Renal cortical epithelial cell (primary cell): ENCODE data around the gene BUD23. TPM values are rescaled to one million over a fixed set of nuclear protein-coding genes. Genes with fewer than 3 reads are reported as not detected.
"Not testable (repeated sequence)": the region's sequence is repeated elsewhere in the genome, so short reads cannot be mapped to it uniquely, and the experiment has no call there.

Source experiments
- DNase-seq: peaks from one replicate; pipeline ENCODE4 v3.0.0-alpha.2; 2011; ENCODE audit warnings: low read depth
- total RNA-seq: library from RNA; depleted of rRNA; stranded (reverse); fragments of >200 nt; gene quantifications from 2 replicates; pipeline ENCODE4 v1.2.3, GENCODE V29; 2014

Gene BUD23
- total RNA-seq, 1 donor from 2014 or later, result 34.0 TPM

DNA sequence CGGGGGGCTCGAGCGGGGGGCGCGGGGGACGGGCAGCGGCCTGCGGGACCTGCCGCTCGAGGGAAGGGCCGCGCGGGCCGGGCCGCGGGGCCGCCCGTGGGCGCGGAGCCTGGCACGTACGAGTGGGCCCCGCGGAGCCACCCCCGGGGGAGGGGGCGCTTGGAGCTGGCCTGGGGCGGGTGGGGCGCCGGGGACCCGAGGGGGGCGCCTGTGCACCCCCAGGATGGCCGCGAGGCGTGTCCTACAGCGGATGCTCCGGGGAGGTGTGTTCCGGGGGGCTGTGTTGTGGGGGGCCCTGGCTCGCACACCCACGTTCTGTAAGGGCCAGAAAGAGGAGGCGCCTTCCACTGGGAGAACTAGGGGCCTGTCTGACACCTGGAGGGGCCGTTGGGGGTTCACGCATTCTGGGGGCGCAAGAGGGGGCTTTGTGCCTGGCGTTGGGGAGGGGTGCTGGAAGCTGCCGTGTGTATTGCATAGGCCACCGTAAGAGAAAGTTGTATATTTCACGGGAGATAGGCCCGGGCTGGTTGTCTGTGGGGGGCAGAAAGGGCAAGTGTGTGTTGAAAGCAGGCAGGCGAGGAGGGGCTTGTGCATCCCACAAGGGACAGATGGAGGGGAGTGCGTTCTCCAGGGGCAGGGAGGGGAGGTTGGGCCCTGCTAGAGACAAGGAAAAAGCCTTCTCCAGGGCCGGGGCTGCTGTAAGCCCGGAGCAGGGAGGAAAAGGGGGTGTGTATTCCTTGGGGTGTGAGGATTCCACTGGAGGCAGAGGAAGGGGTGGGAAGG is 15.1 kb upstream of the BUD23 start:
- no peak for DNase-seq

GRCh38 chr7:73668886-73669230 is 14.5 kb upstream of the BUD23 start:
- DNase-seq, result peak; percentile 23

- DNase-seq, result peak; percentile 23
Observed at GRCh38 chr7:73669288-73669701, 14.1 kb upstream of the BUD23 start.

- DNase-seq, result no peak
Observed at GRCh38 chr7:73669858-73670385, 13.5 kb upstream of the BUD23 start.

GRCh38 chr7:73671322-73671661 is 12.1 kb upstream of the BUD23 start:
- no peak for DNase-seq

- no peak for DNase-seq
Observed at GRCh38 chr7:73671857-73672445, 11.4 kb upstream of the BUD23 start.

DNA sequence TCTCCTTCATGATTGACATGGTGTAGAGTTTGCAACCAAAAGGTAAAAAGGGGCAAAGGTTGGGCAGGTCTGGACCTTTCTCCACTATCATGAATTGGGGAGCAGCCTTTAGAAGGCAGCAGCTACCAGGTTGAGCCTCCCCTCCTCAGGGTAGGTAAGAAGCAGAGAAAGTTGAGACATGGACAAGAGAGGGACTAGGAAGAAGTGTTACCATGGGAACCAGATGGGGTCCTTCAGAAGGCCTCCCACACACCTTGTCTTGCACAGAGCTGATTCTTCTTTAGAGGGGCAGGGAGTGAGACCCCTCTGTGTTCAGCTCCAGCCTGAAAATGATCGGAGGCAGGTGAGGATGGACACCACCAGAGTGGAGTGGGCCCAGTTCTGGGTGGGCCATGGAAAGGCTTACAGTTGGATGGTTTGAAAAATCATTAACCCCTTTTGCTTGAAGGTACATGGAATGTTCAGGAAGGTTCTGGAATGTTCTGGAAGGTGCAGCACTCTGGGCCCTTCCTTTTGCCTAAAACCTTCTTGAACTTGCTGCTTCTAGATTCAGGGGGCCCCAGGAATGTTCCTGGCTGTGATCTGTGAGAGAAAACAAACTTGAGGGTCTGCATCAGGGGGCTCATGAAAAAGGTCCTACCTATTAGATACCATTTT is 8.8 kb upstream of the BUD23 start:
- no peak for DNase-seq

GRCh38 chr7:73676062-73676461 is 7.3 kb upstream of the BUD23 start:
- not testable (repeated sequence) for DNase-seq

- DNase-seq, result no peak
Observed at GRCh38 chr7:73678862-73679261, 4.5 kb upstream of the BUD23 start.

- no peak for DNase-seq
Observed at GRCh38 chr7:73679709-73680108, 3.7 kb upstream of the BUD23 start.

GRCh38 chr7:73680501-73680900 is 2.9 kb upstream of the BUD23 start:
- no peak for DNase-seq

- DNase-seq, result peak; percentile 65
Observed at GRCh38 chr7:73681031-73681430, 2.4 kb upstream of the BUD23 start.

- DNase-seq, result no peak
Observed at GRCh38 chr7:73682745-73683055, 697 bp upstream of the BUD23 start.

GRCh38 chr7:73683788-73684693 is 644 bp downstream of the BUD23 start:
- DNase-seq, result peak; percentile 1

- DNase-seq, result no peak
Observed at GRCh38 chr7:73685311-73685710, 1.9 kb downstream of the BUD23 start.

- DNase-seq, result no peak
Observed at GRCh38 chr7:73688288-73688687, 4.9 kb downstream of the BUD23 start.

DNA sequence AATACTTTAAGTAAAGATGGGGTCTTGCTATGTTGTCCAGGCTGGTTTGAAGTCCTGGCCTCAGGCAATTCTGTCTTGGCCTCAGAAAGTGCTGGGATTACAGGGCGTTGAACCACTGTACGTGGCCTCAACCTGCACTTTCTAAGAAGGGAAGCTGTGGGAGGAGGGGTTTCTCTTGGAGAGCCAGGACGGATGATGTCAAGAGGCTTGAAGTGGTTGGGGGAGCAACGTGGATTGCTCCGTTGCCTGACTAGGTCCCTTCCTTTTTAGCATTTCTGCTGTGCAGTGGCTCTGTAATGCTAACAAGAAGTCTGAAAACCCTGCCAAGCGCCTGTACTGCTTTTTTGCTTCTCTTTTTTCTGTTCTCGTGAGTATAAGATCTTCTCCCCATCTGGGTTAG is 7.2 kb downstream of the BUD23 start:
- no peak for DNase-seq

DNA sequence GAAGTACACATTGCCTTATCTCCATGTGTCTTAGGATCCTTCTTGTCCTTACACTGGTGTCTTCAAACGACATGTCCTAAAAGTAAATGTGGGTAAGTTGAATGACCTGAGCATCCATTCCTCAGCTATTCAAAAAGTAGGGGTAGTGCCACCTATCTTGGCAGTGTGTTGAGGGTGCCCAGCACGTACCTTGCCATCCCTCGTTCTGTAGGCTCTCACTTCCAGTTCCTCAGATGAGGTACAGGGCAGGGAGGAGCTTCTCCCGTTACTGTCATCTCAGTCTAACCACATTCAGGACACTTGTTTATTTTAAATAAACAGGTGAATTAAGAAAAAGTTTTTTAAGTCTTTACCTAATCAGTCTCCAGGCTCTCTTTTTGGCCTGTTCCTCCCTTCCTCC is 13.0 kb downstream of the BUD23 start:
- no peak for DNase-seq

- DNase-seq, result no peak
Observed at GRCh38 chr7:73698410-73698809, 15.0 kb downstream of the BUD23 start.

GRCh38 chr7:73699370-73700068 is 16.1 kb downstream of the BUD23 start:
- no peak for DNase-seq

- no peak for DNase-seq
Observed at GRCh38 chr7:73700069-73700423, 16.6 kb downstream of the BUD23 start.
